Stimulated activated CD4-positive, alpha-beta T cell treated with anti-CD3 and anti-CD28 coated beads, TNF-alpha, amount 100 ng/mL, for 1 hour (primary cell): ENCODE results near the gene TRAFD1.
"Not testable (repeated sequence)": the region's sequence is repeated elsewhere in the genome, so short reads cannot be mapped to it uniquely, and the experiment has no call there.

Source experiments
- DNase-seq, 3 donors: peaks; one replicate each; pipeline ENCODE4 v3.0.0-alpha.2; 2020; ENCODE audit warnings: low read depth in 3 of 3, low spot score in 1 of 3

TRAFD1 gene, protein sequence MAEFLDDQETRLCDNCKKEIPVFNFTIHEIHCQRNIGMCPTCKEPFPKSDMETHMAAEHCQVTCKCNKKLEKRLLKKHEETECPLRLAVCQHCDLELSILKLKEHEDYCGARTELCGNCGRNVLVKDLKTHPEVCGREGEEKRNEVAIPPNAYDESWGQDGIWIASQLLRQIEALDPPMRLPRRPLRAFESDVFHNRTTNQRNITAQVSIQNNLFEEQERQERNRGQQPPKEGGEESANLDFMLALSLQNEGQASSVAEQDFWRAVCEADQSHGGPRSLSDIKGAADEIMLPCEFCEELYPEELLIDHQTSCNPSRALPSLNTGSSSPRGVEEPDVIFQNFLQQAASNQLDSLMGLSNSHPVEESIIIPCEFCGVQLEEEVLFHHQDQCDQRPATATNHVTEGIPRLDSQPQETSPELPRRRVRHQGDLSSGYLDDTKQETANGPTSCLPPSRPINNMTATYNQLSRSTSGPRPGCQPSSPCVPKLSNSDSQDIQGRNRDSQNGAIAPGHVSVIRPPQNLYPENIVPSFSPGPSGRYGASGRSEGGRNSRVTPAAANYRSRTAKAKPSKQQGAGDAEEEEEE

GRCh38 chr12:112125250-112125999 lies at the start of gene TRAFD1:
TSS of gene TRAFD1 (plus strand) at chr12:112125560. CDS start at chr12:112130523, 4,963 bp downstream.
- DNase-seq = peak; percentile 93 to 96 (median 96)

GRCh38 chr12:112087055-112087850 lies 38.1 kb upstream of the TRAFD1 start:
- no peak for DNase-seq

GRCh38 chr12:112087851-112088250 lies 37.5 kb upstream of the TRAFD1 start:
- DNase-seq = no peak

DNA sequence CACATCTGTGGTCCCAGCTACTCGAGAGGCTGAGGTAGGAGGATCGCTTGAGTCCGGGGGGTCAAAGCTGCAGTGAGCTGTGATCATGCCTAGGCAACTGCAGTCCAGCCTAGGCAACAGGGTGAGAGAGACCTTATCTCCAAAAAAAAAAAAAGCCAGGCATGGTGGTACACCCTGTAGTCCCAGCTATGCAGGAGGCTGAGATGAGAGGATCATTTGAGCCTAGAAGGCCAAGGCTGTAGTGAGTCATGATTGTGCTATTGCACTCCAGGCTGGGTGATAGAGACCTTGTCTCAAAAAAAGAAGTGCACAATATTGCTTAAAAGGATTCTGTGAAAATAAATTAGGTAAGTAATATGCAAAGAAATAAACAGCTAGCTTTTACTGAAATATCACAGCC lies 33.8 kb upstream of the TRAFD1 start:
- no peak for DNase-seq

GRCh38 chr12:112096070-112096469 lies 29.3 kb upstream of the TRAFD1 start:
- DNase-seq = no peak

- no peak for DNase-seq
Measured at GRCh38 chr12:112096667-112097066, 28.7 kb upstream of the TRAFD1 start.

GRCh38 chr12:112097641-112098040 lies 27.7 kb upstream of the TRAFD1 start:
- no peak for DNase-seq

DNA sequence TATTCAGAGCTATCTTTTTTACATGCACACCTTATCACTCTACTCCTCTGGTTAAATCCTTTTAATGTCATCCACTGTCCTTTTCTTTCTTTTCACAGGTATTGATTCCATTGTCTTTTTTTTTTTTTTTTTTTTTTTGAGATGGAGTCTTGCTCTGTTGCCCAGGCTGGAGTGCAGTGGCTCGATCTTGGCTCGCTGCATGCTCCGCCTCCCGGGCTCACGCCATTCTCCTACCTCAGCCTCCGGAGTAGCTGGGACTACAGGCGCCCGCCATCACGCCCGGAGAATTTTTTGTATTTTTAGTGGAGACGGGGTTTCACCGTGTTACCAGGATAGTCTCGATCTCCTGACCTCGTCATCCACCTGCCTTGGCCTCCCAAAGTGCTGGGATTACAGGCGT lies 24.9 kb upstream of the TRAFD1 start:
- not testable (repeated sequence) for DNase-seq

DNA sequence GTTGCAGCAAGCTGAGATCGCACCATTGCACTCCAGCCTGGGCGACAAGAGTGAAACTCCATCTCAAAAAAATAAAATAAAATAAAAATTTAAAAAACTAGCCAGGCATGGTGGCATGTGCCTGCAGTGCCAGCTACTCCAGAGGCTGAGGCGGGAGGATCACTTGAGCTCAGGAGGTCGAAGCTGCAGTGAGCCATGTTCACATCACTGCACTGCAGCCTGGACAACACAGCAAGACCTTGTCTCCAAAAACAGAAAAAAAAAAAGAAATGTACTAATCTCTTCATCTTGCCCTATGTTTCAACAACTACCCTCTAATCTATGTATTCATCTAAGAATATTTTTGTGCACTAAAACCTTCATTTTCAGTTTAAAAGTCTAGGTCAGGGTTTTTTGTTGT lies 23.2 kb upstream of the TRAFD1 start:
- no peak for DNase-seq

DNA sequence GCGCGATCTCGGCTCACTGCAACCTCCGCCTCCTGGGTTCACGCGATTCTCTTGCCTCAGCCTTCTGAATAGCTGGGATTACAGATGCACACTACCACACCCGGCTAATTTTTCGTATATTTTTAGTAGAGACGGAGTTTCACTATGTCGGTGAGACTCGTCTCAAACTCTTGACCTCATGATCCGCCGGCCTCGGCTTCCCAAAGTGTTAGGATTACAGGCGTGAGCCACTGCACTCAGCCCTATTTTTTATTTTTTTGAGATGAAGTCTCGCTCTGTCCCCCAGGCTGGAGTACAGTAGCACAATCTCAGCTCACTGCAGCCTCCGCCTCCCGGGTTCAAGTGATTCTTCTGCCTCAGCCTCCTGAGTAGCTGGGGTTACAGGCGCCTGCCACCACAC lies 22.6 kb upstream of the TRAFD1 start:
- not testable (repeated sequence) for DNase-seq

- no peak for DNase-seq
Measured at GRCh38 chr12:112103758-112104503, 21.4 kb upstream of the TRAFD1 start.

DNA sequence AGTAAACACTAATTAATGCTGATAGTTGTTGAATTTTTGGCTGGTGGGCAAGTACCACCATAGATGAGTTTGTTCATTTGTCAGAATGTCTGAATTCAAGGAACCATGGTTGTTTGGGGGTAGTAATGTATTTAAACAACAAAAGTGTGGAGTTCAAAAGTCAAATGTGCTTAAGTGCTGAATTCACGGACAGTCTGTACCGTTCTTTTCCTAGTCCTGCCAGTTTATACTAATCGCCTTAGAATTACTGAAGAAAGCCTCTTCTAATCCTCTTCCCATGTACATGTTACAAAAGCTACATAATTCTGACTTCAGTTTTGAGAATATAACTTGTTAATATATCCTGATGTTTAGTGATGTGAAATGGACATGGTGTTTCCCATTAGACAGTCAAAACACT lies 19.5 kb upstream of the TRAFD1 start:
- no peak for DNase-seq

GRCh38 chr12:112107306-112108201 lies 17.8 kb upstream of the TRAFD1 start:
- DNase-seq = no peak

DNA sequence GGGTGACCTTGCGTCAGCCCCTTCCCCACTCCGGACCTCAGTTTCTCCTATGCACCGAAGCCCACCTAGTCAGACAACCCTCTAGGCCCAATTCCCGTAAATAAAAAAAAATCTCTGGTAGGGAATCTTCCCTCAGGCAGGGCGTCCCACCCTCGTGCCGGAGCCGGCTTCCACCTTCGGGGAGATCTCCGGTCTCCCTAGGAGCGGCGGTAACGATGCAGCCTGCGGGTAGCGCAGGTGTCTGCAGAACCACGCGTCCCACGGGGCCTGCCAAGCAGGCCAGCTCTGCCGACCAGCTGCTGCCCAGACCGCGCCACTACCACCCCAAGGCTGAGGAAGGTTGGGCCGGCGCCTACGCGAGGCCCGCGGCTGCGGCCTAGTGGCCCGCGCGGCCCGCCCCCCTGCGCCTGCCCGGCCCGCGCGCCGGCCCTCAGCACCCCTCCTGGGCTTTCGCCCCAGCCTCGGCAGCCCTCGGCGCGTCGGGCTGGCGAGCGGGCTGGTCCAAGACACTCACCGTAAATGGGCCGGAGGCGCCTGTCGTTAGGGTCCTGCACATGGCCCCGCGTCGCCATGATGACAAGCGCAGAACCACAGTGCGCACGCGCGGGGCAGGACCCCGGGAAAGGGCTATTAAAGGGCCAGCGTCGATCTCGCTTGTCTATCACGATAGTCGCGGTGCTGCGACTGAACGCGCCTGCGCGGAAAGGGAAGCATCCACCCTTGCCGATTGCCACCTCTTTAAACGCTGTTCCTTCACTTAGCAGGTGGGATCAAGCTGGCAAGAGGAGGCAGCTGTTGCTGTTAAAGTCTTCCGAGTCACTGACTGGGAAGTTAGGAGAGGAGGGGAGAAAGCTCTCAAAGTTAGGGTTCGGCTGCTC lies 16.9 kb upstream of the TRAFD1 start, which contains the start of gene NAA25:
TSS of gene NAA25 (minus strand) at position 582 of the 878 bp plus-strand sequence. CDS start at position 572, 10 bp downstream.
- DNase-seq = peak; percentile 67 to 83 (median 70)

GRCh38 chr12:112110787-112111662 lies 14.3 kb upstream of the TRAFD1 start:
- not testable (repeated sequence) for DNase-seq

- DNase-seq = no peak
Measured at GRCh38 chr12:112111931-112112330, 13.4 kb upstream of the TRAFD1 start.

DNA sequence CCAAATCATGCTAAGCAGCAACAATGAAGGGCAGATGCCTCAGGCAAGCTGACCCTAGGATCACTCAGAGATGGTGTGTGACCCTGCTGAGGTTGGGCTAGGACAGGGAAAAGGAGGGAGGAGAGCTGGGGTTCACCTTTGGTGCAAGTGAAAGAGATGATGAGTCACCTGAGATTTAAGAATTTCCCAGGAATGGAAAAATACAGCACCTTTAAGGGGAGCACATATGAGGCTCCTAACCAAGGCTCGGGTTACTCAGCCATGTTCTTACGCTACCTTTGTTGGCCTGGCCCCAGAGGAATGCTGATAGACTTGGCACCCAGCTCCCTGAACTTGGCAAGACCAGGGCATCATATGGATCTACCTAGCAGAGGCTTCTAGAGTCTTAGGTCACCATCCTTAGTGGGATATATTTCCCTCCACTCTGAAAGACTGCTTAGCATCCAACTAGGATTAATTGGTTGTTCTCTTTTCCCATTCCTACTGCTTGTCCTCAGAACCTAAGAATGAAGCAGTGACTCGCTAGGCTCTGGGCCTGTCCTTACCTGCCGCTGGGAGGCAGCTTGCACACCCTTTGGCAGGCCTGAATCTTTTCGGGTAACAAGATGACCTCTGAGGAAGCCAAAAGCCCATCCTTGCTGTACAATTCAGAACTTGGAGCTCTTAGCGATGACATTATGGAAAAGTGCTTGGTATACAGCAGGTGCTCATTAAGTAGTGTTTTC lies 12.8 kb upstream of the TRAFD1 start:
- DNase-seq = no peak
